Measurements from ENCODE around the gene OR4N2. TPM values are rescaled to one million over a fixed set of nuclear protein-coding genes. Genes with fewer than 3 reads are reported as not detected.
"Not testable (repeated sequence)": the region's sequence is repeated elsewhere in the genome, so short reads cannot be mapped to it uniquely, and the experiment has no call there.

The OR4N2 gene
- polyA plus RNA-seq, 1 donor from 2014 or later, result not detected

DNA sequence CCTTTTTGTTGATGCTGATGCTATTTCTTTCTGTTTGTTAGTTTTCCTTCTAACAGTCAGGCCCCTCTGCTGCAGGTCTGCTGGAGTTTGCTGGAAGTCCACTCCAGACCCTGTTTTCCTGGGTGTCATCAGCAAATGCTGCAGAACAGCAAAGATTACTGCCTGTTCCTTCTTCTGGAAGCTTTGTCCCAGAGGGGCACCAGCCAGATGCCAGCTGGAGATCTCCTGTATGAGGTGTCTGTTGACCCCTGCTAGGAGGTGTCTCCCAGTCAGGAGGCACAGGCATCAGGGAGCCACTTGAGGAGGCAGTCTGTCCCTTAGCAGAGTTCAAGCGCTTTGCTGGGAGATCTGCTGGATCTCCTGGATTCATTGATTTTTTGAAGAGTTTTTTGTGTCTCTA, 16.3 kb downstream of the OR4N2 start:
- H3K27me3 Mint-ChIP-seq, H3K36me3 Mint-ChIP-seq, H3K9me3 Mint-ChIP-seq, H3K4me1 Mint-ChIP-seq, H3K27ac Mint-ChIP-seq, H3K4me3 Mint-ChIP-seq: not testable (repeated sequence)

DNA sequence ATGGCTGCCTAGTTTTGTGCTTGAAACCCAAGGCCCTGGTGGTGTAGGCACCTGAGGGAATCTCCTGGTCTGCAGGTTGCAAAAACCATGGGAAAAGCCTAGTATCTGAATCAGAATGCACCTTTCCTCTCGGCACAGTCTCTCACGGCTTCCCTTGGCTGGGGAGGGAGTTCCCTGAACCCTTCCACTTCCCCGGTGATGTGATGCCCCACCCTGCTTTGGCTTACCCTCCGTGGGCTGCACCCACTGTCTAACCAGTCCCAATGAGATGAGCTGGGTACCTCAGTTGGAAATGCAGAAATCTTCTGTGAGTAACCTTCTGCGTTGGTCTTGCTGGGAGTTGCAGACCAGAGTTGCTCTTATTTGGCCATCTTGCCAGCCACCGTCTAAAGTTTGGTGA, 17.4 kb downstream of the OR4N2 start:
- not testable (repeated sequence) for H3K27me3 Mint-ChIP-seq, H3K4me3 Mint-ChIP-seq, H3K9me3 Mint-ChIP-seq, H3K36me3 Mint-ChIP-seq, H3K27ac Mint-ChIP-seq, H3K4me1 Mint-ChIP-seq

DNA sequence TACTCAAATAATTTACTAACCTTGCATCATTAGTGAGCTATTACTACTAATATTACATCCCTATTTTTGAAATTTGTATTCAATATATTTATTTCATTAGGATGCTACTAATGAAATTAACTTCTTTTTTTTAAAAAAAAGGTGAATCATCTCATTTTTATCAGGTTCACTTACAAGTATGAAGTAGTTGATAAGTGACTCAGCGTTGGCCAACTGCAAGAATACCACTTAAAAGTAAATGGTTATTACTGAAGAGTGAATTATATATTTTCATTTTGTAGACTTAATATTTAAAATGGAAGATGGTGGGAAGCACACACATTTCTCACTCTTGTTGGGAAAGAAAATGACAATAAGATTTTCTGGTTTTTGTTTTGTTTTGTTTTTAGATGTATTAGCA, 19.6 kb downstream of the OR4N2 start:
- H3K27ac Mint-ChIP-seq, result no peak overlapping the region
- no peaks in the 10 kb centered on the region for H3K4me1 Mint-ChIP-seq
- H3K36me3 Mint-ChIP-seq, result no peaks in the 10 kb centered on the region
- H3K27me3 Mint-ChIP-seq, result no peaks in the 10 kb centered on the region
- H3K4me3 Mint-ChIP-seq, result no peak overlapping the region
- peaks cover 0 to 4% (median 1%) of the 10 kb centered on the region in 3 donors for H3K9me3 Mint-ChIP-seq

DNA sequence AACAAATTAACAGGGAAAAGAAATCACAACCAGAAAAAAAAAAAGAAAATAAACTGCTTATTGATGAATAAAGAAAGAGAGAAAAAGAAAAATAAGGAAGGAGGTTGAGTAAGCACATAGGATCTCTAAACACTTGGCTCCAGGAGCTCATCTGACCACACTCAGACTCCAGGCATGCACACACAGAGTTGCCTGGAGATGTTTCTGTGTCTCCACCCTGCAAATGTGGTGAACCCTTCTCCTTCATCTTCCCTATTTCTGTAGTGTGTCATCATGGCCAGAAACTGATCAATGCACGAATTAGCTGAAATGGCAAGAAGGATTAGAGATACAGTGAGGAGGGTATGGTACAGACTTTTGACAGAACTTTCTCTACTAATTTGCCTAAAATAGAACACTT, 20.2 kb downstream of the OR4N2 start:
- Mint-ChIP-seq H3K27ac (no peak overlapping the region), H3K36me3 (no peaks in the 10 kb centered on the region), H3K9me3 (peaks cover 0 to 4% (median 1%) of the 10 kb centered on the region in 3 donors), H3K4me1 (no peaks in the 10 kb centered on the region), H3K4me3 (no peak overlapping the region), H3K27me3 (no peaks in the 10 kb centered on the region)

DNA sequence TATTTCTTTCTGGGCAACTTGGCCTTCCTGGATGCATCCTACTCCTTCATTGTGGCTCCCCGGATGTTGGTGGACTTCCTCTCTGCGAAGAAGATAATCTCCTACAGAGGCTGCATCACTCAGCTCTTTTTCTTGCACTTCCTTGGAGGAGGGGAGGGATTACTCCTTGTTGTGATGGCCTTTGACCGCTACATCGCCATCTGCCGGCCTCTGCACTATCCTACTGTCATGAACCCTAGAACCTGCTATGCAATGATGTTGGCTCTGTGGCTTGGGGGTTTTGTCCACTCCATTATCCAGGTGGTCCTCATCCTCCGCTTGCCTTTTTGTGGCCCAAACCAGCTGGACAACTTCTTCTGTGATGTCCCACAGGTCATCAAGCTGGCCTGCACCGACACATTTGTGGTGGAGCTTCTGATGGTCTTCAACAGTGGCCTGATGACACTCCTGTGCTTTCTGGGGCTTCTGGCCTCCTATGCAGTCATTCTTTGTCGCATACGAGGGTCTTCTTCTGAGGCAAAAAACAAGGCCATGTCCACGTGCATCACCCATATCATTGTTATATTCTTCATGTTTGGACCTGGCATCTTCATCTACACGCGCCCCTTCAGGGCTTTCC, 24.2 kb downstream of the OR4N2 start:
- not testable (repeated sequence) for H3K27me3 Mint-ChIP-seq, H3K4me1 Mint-ChIP-seq, H3K27ac Mint-ChIP-seq, H3K9me3 Mint-ChIP-seq, H3K36me3 Mint-ChIP-seq, H3K4me3 Mint-ChIP-seq

DNA sequence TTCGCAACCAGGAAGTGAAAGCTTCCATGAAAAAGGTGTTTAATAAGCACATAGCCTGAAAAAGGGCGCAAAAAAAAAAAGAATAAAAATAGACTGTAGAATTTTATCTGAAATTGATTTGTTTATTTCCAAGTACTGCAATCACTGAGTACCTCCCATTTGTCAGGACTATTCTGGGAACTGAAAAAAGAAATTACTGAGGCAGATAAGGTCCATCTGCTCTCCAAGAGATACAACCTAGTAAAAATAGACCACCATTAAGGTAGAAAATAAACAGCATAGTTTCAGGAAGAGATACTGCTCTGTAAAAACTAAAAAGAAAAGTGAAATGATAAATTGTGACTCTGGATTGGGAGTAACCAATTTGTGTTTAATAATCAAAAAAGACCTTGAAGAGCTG, 24.7 kb downstream of the OR4N2 start:
- H3K27me3 Mint-ChIP-seq, result no peaks in the 10 kb centered on the region
- no peaks in the 10 kb centered on the region for H3K36me3 Mint-ChIP-seq
- H3K4me3 Mint-ChIP-seq, result no peak overlapping the region
- H3K27ac Mint-ChIP-seq, result no peak overlapping the region
- peaks cover 0 to 4% (median 2%) of the 10 kb centered on the region in 3 donors for H3K9me3 Mint-ChIP-seq
- H3K4me1 Mint-ChIP-seq, result no peaks in the 10 kb centered on the region

DNA sequence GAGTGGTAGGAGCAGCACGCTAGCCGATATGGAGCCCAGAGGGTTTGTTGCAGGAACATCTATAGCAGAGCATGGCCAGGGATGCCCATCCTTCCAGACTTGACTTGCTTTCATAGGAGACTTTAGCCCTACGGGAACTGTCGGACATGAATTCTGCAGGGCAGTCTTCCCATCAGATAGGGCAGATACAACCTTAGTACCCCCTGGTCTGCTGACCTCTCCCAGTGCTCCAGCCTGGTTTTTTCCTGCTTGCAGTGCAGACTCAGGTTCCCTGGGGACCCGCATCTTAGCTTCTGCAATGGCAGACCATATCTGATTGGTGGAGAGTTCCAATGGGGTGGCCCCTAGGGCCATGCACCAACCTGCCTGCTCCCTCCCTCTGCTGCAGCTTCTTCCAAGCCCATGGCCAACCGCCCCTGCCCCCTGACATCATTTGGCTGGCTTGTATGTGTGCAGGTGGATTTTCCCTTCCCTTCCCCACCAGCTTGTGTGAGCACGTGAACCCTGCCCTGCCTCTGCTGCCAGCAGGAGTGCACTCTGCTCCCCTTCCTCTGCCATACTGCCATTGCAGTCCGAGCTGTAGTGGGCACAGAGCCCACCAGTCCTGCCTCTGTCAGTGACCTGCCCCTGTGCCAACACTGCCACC, 30.8 kb downstream of the OR4N2 start:
- H3K9me3 Mint-ChIP-seq, H3K36me3 Mint-ChIP-seq, H3K27ac Mint-ChIP-seq, H3K4me1 Mint-ChIP-seq, H3K27me3 Mint-ChIP-seq, H3K4me3 Mint-ChIP-seq: not testable (repeated sequence)

DNA sequence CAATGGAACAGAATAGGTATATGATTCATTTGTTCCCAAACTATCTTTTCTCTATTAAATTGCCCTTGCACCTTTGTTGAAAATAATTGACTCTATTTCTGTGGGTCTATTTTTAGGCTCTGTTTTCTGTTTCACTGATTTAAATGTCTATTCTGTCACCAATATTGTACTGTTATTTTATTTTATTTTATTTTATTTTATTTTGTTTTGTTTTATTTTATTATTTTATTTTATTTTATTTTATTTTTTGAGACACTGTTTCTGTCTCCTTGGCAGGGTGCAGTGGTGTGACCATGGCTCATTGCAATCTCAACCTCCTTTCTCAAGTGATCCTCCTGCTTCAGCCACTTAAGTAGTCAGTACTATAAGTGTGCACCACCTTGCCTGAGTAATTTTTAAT, 34.9 kb downstream of the OR4N2 start:
- H3K27me3 Mint-ChIP-seq, result peaks cover under 1% of the 10 kb centered on the region
- H3K9me3 Mint-ChIP-seq, result peaks cover 0 to 1% (median 0%) of the 10 kb centered on the region in 3 donors
- no peak overlapping the region for H3K27ac Mint-ChIP-seq
- H3K4me1 Mint-ChIP-seq, result no peaks in the 10 kb centered on the region
- H3K36me3 Mint-ChIP-seq, result no peaks in the 10 kb centered on the region
- H3K4me3 Mint-ChIP-seq, result no peak overlapping the region

DNA sequence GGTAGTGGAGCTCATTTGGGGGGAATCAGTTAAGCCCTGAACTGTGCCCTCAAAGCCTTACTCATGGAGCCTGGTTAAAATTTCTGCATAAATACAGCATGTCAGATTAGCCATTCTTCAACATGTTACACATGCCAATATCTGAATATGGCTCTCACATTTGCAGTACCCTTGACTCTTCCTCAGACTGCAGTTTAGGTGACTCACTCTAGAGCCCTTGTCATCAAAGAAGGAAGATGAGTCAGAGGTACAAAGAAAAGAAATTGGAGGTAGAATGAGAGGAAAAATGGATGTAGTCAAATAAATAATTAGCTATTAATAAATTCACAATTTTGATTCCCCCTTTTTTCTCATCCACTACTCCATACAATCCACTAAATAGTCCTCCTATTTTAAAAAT, 47.8 kb downstream of the OR4N2 start:
- no peaks in the 10 kb centered on the region for H3K27me3 Mint-ChIP-seq

DNA sequence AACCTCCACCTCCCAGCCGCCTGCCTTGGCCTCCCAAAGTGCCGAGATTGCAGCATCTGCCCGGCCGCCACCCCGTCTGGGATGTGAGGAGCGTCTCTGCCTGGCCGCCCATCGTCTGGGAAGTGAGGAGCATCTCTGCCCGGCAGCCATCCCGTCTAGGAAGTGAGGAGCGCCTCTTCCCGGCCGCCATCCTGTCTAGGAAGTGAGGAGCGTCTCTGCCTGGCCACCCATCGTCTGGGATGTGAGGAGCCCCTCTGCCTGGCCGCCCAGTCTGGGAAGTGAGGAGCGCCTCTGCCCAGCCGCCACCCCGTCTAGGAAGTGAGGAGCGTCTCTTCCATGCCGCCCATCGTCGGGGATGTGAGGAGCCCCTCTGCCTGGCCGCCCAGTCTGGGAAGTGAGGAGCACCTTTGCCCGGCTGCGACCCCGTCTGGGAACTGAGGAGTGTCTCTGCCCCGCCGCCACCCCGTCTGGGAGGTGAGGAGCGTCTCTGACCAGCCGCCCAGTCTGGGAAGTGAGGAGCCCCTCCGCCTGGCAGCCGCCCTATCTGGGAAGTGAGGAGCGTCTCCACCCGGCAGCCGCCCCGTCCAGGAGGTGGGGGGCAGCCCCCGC, 62.6 kb downstream of the OR4N2 start:
- not testable (repeated sequence) for H3K9me3 Mint-ChIP-seq, H3K4me3 Mint-ChIP-seq, H3K4me1 Mint-ChIP-seq, H3K27me3 Mint-ChIP-seq, H3K36me3 Mint-ChIP-seq, H3K27ac Mint-ChIP-seq

More for the DNA sequence above, 47.8 kb downstream of the OR4N2 start:
- no peaks in the 10 kb centered on the region for H3K36me3 Mint-ChIP-seq
- H3K9me3 Mint-ChIP-seq, result peaks cover 4 to 6% (median 4%) of the 10 kb centered on the region in 3 donors
- no peak overlapping the region for H3K4me3 Mint-ChIP-seq
- H3K27ac Mint-ChIP-seq, result no peak overlapping the region
- no peaks in the 10 kb centered on the region for H3K4me1 Mint-ChIP-seq

DNA sequence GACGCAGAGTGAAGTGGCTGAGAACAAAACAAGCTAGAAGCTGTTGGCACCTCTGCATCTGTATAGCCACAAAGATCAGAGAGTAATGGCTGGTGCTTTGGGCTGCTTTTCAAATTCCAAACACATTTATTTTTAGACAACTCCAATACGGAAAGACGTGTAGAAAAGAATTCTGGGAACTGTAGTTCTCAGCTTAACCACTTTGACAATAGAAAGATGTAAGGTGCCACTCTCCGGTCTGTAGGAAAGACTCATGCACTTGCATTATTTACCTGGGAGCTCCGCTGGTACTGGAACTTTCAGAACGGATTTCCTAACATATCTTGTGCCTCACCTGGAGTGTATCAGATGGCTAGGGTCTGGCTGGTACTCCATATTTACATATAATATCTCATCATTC, 69.6 kb downstream of the OR4N2 start:
- no peaks in the 10 kb centered on the region for H3K27me3 Mint-ChIP-seq
- H3K9me3 Mint-ChIP-seq, result peaks cover 0 to 2% (median 0%) of the 10 kb centered on the region in 3 donors
- H3K27ac Mint-ChIP-seq, result no peak overlapping the region
- no peaks in the 10 kb centered on the region for H3K4me1 Mint-ChIP-seq
- no peaks in the 10 kb centered on the region for H3K36me3 Mint-ChIP-seq
- no peak overlapping the region for H3K4me3 Mint-ChIP-seq

DNA sequence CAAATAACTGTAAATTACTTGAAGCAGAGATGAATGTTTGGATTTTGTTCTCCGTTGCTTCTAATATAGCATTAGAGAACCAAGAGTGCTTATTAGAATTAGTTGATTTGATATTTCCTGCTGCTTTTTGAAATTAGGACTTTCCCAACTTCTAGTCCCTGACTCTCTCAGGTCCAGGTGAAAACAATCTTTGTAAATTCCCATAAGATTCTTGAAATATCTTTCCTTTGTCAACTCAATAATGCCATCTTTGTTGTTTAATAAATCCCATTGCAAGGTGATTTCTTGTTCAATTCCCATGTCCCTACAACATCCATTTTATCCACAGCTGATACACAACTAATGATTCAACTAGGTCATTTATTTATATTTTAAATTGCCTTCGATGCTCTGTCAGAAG, 71.3 kb downstream of the OR4N2 start, which contains the start of gene OR4K2:
Gene OR4K2 (plus strand): TSS at position 301 of the 400 bp plus-strand sequence. CDS start 1,126 bp downstream, outside the sequence.
- Mint-ChIP-seq H3K27ac (no peak within 1 kb of the TSS), H3K36me3 (no peaks in the 10 kb centered on the region), H3K27me3 (no peaks in the 10 kb centered on the region)

DNA sequence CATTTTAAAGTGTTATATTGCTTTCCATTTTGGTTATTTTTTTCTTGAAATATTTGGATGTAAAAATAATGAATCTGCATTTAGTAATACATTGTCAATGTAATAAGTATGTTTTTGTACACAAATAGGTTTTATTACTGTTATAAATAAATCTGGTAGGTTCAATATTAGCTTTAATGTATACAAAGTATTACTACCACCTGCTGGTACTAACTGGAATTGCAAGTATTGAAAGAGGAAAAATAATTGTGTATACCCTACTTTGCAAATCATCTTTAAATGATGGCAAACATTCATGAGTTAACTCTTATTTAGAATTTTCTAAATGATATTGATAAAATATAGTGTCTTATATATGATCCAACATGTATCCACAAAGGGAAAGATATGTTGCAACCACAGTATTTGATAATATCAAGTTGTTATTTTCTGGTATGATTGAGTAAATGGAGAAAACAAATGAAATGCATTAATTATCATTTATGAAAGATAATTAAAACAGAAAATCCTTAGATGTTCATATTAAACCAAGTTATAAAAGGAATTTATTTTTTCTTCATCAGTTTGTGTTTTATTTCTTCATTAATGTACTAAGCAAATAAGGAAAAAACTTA, 74.6 kb downstream of the OR4N2 start:
- Mint-ChIP-seq H3K36me3 (no peaks in the 10 kb centered on the region), H3K4me3 (no peak overlapping the region), H3K4me1 (no peaks in the 10 kb centered on the region), H3K27ac (no peak overlapping the region), H3K27me3 (no peaks in the 10 kb centered on the region), H3K9me3 (no peaks in the 10 kb centered on the region)

More for the DNA sequence above, 71.3 kb downstream of the OR4N2 start, which contains the start of gene OR4K2:
- Mint-ChIP-seq H3K9me3 (peaks cover 0 to 2% (median 0%) of the 10 kb centered on the region in 3 donors), H3K4me3 (no peak within 1 kb of the TSS), H3K4me1 (no peaks in the 10 kb centered on the region)

Data from IgD-negative memory B cell (primary cell).